BLaER1 treated with 17β-estradiol and CSF1 and Interleukin-3, amounts not matched to agents 10 nM and 100 nM (cell line): ENCODE measurements around the gene SPP1.

Experiments used
- H3K27ac ChIP-seq, 11 experiments: shearing (Covaris generic); formaldehyde crosslinking; 2 replicates each; pipeline ENCODE4 v1.8.1; 2022
- H3K27me3 ChIP-seq, 11 experiments: shearing (Covaris generic); formaldehyde crosslinking; 2 replicates each; pipeline ENCODE4 v1.8.1; 2022
- H3K36me3 ChIP-seq, 11 experiments: shearing (Covaris generic); formaldehyde crosslinking; 2 replicates each; pipeline ENCODE4 v1.8.1; 2022
- H3K4me1 ChIP-seq, 10 experiments: shearing (Covaris generic); formaldehyde crosslinking; 2 replicates each; pipeline ENCODE4 v1.8.1; 2022
- H3K4me2 ChIP-seq, 11 experiments: shearing (Covaris generic); formaldehyde crosslinking; 2 replicates each; pipeline ENCODE4 v1.8.1; 2022
- H3K4me3 ChIP-seq, 10 experiments: shearing (Covaris generic); formaldehyde crosslinking; 2 replicates each; pipeline ENCODE4 v1.8.1; 2022
- H3K9ac ChIP-seq, 11 experiments: shearing (Covaris generic); formaldehyde crosslinking; 2 replicates each; pipeline ENCODE4 v1.8.1; 2022
- H3K9me3 ChIP-seq, 11 experiments: shearing (Covaris generic); formaldehyde crosslinking; replicated peaks in 1 of 11; 2 replicates each; pipeline ENCODE4 v1.8.1; 2022
- H4K20me1 ChIP-seq, 11 experiments: shearing (Covaris generic); formaldehyde crosslinking; 2 replicates each; pipeline ENCODE4 v1.8.1; 2022
- Cebpa-rat ChIP-seq, 11 experiments: shearing (Covaris generic); IDR thresholded peaks; 2 replicates each; pipeline ENCODE4 v1.8.1; 2022

The SPP1 gene

DNA sequence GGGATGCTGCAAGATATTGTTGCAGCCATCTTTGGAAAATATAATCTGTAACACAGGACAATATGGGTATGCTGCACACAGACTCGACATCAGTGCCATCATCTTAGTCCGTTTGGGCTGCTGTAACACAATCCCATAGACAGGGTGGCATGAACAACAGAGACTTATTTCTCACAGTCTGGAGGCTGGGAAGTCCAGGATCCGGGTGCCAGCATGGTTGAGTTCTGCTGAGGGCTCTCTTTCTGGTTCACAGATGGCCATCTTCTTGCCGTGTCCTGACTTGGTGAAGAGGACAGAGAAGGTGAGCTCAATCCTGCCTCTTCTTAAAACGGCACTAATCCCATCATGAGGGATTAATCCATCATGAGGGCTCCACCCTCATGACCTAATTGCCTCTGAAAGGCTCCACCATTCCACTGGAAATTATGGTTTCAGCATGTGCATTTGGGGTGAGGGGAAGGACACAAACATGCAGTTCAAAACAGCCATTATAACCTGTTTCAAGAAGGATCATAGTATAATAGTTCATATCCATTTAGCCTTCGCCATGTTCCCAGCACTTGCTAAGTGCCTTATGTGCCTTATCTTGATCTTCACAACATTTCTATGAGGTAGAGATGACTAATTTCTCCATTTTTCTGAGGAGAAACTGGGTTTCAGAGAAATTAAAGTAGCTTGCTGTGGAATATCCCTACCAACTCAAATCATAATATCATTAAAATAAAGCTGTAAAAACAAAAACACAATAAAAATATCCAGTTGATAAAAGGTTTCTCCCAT is 27.9 kb upstream of the SPP1 start:
- no peak for TF ChIP-seq Cebpa-rat (IDR thresholded peaks at IDR 0.05)
- Histone ChIP-seq H3K27ac (no peak overlapping the region), H3K9ac (no peak overlapping the region), H3K27me3 (no peaks in the 10 kb centered on the region), H3K4me3 (no peak overlapping the region), H3K36me3 (no peaks in the 10 kb centered on the region), H3K4me1 (peaks cover 0 to 39% (median 0%) of the 10 kb centered on the region in 10 experiments; a peak in 7 of 20 replicates), H4K20me1 (no peaks in the 10 kb centered on the region), H3K4me2 (no peak overlapping the region), H3K9me3 (no peaks in the 10 kb centered on the region)

GRCh38 chr4:87949961-87950360 is 25.6 kb upstream of the SPP1 start:
- H3K4me3 ChIP-seq = no peak overlapping the region
- peak overlapping the region in 4 of 11 experiments; percentile 34 to 81 (median 58); a peak in 7 of 22 replicates for H3K4me2 ChIP-seq
- H3K27ac ChIP-seq = no peak overlapping the region
- no peak overlapping the region for H3K9ac ChIP-seq
- H3K27me3 ChIP-seq = no peaks in the 10 kb centered on the region
- H3K4me1 ChIP-seq = peaks cover 0 to 62% (median 8%) of the 10 kb centered on the region in 10 experiments; a peak in 10 of 20 replicates
- H4K20me1 ChIP-seq = no peaks in the 10 kb centered on the region
- H3K9me3 ChIP-seq = no peaks in the 10 kb centered on the region
- H3K36me3 ChIP-seq = no peaks in the 10 kb centered on the region
- no peak for TF ChIP-seq Cebpa-rat (IDR thresholded peaks at IDR 0.05)

DNA sequence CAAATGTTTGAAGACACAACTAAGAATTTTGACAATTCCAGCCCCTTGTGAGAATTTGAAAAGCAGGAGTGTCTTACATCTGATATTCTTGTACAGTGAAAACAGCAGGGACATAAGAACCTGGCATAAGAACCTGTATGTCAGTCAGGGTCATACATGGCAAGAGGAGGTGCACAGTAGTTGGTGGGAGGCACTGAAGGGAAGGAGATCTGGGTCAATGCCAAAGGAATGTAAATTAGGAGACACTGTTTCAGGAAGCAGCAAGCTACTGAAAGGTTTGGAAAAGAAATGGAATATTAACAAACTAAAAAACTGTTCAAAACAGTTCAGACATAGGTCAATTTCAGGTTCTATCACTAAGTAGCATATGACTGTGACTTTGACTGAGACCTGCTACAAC is 25.0 kb upstream of the SPP1 start:
- Histone ChIP-seq H3K4me2 (peak overlapping the region in 3 of 11 experiments; percentile 34 to 81 (median 79); a peak in 6 of 22 replicates), H3K27ac (peak overlapping the region in 1 of 11 experiments; percentile 17; a peak in 1 of 22 replicates)

DNA sequence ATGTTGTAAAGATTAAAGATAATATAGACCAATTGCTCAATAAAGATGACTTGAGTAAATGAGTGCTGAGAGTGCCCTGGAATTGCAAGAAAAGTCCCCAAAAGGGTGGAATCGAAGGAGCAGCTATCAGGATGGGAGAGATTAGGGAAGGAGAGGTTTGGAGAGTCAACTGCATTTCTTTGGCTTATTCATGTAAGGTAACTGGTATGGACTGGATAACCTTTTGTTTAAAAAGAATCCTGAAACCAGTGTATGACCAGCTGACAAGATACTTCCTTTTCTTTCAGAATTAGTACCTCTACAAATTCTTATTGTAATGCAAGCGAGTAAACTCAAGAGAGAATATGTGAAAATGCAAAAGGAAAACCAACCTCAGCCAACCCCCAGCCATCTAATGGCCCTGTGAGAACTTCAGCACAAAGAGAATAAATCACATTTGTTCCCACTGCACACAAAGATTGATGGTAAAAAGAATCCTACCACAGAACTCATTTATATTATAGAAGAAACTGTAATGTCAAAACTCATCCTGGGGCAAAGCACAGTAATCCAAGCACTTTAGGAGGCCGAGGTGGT is 24.5 kb upstream of the SPP1 start:
- Histone ChIP-seq H3K9me3 (no peaks in the 10 kb centered on the region), H3K36me3 (no peaks in the 10 kb centered on the region), H3K27ac (no peak overlapping the region; a peak in 1 of 22 replicates), H3K4me3 (no peak overlapping the region), H3K4me2 (peak overlapping the region in 3 of 11 experiments; percentile 34 to 81 (median 79); a peak in 5 of 22 replicates), H3K4me1 (peaks cover 0 to 73% (median 8%) of the 10 kb centered on the region in 10 experiments; a peak in 10 of 20 replicates), H3K9ac (no peak overlapping the region), H4K20me1 (no peaks in the 10 kb centered on the region), H3K27me3 (no peaks in the 10 kb centered on the region)
- TF ChIP-seq Cebpa-rat (IDR thresholded peaks at IDR 0.05) = no peak

More for the DNA sequence above, 25.0 kb upstream of the SPP1 start:
- no peak overlapping the region for H3K9ac ChIP-seq
- H3K36me3 ChIP-seq = no peaks in the 10 kb centered on the region
- H3K9me3 ChIP-seq = no peaks in the 10 kb centered on the region
- no peaks in the 10 kb centered on the region for H3K27me3 ChIP-seq
- no peaks in the 10 kb centered on the region for H4K20me1 ChIP-seq
- no peak overlapping the region for H3K4me3 ChIP-seq
- TF ChIP-seq Cebpa-rat (IDR thresholded peaks at IDR 0.05) = no peak
- H3K4me1 ChIP-seq = peaks cover 0 to 68% (median 8%) of the 10 kb centered on the region in 10 experiments; a peak in 10 of 20 replicates

GRCh38 chr4:87953826-87954225 is 21.7 kb upstream of the SPP1 start:
- peak overlapping the region in 4 of 11 experiments; percentile 9 to 69 (median 54); a peak in 7 of 22 replicates for H3K27ac ChIP-seq
- H3K9me3 ChIP-seq = no peaks in the 10 kb centered on the region
- no peaks in the 10 kb centered on the region for H3K36me3 ChIP-seq
- no peaks in the 10 kb centered on the region for H3K27me3 ChIP-seq
- no peak for TF ChIP-seq Cebpa-rat (IDR thresholded peaks at IDR 0.05)
- no peak overlapping the region for H3K4me3 ChIP-seq
- H4K20me1 ChIP-seq = no peaks in the 10 kb centered on the region
- H3K4me1 ChIP-seq = peaks cover 0 to 100% (median 8%) of the 10 kb centered on the region in 10 experiments; a peak in 10 of 20 replicates
- peak overlapping the region in 6 of 11 experiments; percentile 30 to 81 (median 48); a peak in 8 of 22 replicates for H3K4me2 ChIP-seq
- H3K9ac ChIP-seq = peak overlapping the region in 2 of 11 experiments; percentile 9 to 27; a peak in 1 of 22 replicates

- Histone ChIP-seq H3K27me3 (no peaks in the 10 kb centered on the region), H4K20me1 (no peaks in the 10 kb centered on the region), H3K36me3 (no peaks in the 10 kb centered on the region), H3K4me3 (no peak overlapping the region), H3K9ac (peak overlapping the region in 1 of 11 experiments; percentile 33; a peak in 1 of 22 replicates), H3K4me2 (peak overlapping the region in 3 of 11 experiments; percentile 28 to 76 (median 73); a peak in 6 of 22 replicates), H3K4me1 (peaks cover 0 to 78% (median 8%) of the 10 kb centered on the region in 10 experiments; a peak in 10 of 20 replicates), H3K27ac (peak overlapping the region in 3 of 11 experiments; percentile 15 to 68 (median 24); a peak in 5 of 22 replicates), H3K9me3 (peaks cover 0 to 6% (median 0%) of the 10 kb centered on the region in 11 experiments; a peak in 1 of 22 replicates)
- TF ChIP-seq Cebpa-rat (IDR thresholded peaks at IDR 0.05) = no peak
Observed at GRCh38 chr4:87956501-87956900, 19.0 kb upstream of the SPP1 start.

DNA sequence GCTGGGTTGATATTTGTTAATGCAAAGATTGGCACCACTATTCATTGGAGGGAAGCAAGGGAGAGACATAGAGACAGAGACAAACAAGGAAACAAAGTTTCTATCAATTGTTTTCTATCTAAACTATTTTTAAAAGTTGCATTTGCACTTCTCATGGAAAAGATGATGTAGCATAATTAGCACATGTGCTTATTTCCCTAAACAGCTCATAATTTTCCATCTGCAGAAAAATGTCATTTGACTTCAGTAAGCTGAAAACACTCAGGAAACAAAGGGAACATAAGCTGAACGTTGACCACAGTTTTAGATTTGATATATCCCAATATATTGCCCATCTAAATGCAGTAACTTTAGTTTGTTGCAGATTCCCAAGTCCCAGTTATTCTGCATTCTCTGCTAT is 18.5 kb upstream of the SPP1 start:
- Histone ChIP-seq H3K27ac (peak overlapping the region in 3 of 11 experiments; percentile 20 to 68 (median 43); a peak in 5 of 22 replicates), H3K4me1 (peaks cover 0 to 78% (median 8%) of the 10 kb centered on the region in 10 experiments; a peak in 10 of 20 replicates), H3K9me3 (peaks cover 0 to 6% (median 0%) of the 10 kb centered on the region in 11 experiments; a peak in 1 of 22 replicates), H3K36me3 (no peaks in the 10 kb centered on the region), H3K4me2 (peak overlapping the region in 3 of 11 experiments; percentile 28 to 76 (median 73); a peak in 6 of 22 replicates), H3K4me3 (no peak overlapping the region), H4K20me1 (no peaks in the 10 kb centered on the region), H3K27me3 (no peaks in the 10 kb centered on the region), H3K9ac (peak overlapping the region in 1 of 11 experiments; percentile 38; a peak in 1 of 22 replicates)
- TF ChIP-seq Cebpa-rat (IDR thresholded peaks at IDR 0.05) = no peak

GRCh38 chr4:87961993-87962392 is 13.5 kb upstream of the SPP1 start:
- peaks cover 9 to 23% (median 17%) of the 10 kb centered on the region in 11 experiments; a peak in 21 of 22 replicates for H3K9me3 ChIP-seq
- H3K4me3 ChIP-seq = no peak overlapping the region
- H4K20me1 ChIP-seq = no peaks in the 10 kb centered on the region
- H3K27ac ChIP-seq = no peak overlapping the region
- peak overlapping the region in 3 of 11 experiments; percentile 18 to 44 (median 23); a peak in 3 of 22 replicates for H3K4me2 ChIP-seq
- 0 out of 22 replicates have a peak, but pooled peaks cover 0 to 7% (median 0%) of the 10 kb centered on the region in 11 experiments for H3K36me3 ChIP-seq
- H3K9ac ChIP-seq = no peak overlapping the region
- TF ChIP-seq Cebpa-rat (IDR thresholded peaks at IDR 0.05) = no peak
- H3K27me3 ChIP-seq = no peaks in the 10 kb centered on the region
- peaks cover 0 to 51% (median 0%) of the 10 kb centered on the region in 10 experiments; a peak in 7 of 20 replicates for H3K4me1 ChIP-seq
